HG03442 (cell line): ENCODE results near the gene PIBF1.
"Not testable (repeated sequence)": the region's sequence is repeated elsewhere in the genome, so short reads cannot be mapped to it uniquely, and the experiment has no call there.

Experiments used
- ATAC-seq: cut with Tn5 transposase; IDR thresholded peaks from one replicate; pipeline ENCODE4 v1.9.1; 2021; ENCODE audit warnings: mild to moderate bottlenecking, moderate library complexity; ENCODE audit not compliant: unreplicated experiment

Gene PIBF1

DNA sequence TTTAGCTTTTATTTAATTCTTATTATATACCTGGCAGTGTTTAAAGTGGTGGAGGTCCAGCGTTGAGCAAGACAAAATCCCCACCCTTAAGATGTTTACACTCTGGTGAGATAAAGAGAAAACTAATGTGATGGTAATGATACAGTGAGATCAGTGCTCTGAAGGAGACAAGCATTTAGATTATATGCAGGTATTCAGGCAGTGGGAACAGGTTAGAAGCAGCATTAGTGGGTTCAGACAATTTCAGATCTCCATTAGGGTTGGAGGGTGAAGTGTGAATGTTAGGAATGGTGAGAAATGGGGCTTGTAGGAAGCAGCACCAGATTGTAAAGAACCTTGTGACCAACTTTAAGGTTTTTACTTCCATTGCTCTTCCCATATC, 39.0 kb downstream of the PIBF1 start:
- no peak for ATAC-seq

DNA sequence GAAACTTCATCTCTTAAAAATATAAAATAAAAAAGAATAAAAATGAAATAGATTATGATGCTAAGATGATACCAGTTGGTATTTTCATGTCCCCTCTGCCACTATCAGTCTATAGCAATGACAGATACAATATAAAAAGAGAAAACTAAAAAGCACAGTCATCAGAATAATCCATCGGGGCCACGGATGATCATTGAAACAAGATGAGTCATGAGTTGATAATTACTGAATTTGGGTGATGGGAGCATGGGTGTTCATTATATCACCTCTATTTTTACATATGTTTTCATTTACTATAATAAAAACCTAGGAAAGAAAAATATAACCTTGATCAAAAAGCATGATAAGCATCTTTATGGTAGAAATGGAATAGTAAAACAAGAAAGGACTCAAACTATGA, 41.1 kb downstream of the PIBF1 start:
- ATAC-seq, result no peak

DNA sequence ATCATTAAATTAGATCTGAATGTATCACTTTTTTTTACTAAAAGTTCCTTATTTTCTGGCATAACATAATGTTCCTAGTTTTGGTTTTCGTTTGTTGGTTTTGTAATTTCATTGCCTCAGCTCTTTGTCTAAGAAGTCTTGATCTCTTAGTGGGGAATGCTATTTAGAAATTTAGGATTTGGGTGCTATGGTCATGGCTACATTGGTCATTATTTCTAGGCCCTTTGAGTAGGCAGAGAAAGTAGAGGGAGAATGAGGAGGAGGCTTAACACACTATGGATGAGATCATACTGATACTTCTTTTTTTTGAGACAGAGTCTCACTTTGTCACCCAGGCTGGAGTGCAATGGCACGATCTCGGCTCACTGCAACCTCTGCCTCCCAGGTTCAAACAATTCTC, 41.8 kb downstream of the PIBF1 start:
- ATAC-seq, result no peak

DNA sequence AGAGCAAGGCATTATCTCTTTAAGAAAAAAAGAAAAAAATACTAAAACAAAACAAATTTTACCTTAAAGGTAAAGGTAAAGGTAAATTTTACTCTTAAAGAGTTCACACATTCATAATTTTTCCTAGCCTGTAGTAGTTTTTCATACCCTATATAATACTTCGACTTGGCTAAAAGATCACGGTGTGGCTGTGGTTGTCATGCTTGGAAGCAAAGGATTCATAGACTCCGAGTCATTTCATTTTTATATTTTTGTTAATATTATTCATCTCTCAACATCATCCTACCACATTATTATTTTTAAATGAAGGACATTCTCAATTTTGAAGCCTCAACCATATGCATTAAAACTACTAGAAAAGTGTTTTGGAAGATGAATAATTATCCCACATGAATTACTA, 52.7 kb downstream of the PIBF1 start:
- ATAC-seq, result no peak

DNA sequence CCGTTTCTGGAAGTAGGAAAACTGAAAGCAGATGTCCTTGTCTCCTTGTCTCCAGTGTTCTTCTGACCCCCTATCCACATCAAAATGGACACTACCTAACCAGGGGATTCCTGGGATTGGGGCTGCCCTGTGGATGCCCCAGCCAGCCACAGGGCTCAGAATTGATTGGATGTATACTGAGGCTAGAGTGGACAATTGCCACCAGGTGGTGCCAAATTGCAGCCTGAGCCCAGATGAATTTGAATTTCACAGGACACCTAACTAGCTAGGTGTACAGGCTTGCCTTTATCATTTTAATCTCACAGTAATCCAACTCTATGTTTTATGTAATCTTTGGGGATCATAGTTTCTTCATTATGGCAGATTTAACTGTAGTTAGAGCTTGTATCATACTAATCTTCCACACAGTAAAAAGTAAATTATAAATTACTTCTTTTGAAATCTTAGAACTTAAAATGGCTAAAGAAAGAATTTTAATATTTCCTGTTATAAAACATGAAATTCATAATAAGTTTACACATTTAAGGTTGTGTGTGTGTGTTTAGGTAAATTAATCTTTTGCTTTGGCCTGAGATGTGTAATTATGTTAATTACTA, 58.0 kb downstream of the PIBF1 start:
- peak; percentile 96 for ATAC-seq

DNA sequence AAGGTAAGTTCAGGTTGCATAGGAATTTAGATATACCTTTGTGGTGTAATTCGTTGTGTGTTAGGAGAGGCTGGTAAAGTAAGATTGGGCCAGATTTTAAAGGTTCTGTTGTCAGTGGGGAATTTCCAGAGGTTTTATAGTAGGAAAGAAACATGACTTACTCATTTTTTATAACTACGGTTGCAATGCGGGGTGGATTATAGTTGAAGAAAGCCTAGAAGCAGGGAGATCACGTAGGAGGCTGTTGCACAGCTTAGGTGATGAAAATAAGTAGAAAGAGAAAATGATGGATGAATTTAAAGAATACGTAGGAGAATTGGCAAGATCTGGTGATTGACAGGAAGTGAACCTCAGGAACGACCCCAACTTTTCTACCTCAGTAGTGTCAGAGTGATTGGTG, 61.1 kb downstream of the PIBF1 start:
- ATAC-seq, result no peak

DNA sequence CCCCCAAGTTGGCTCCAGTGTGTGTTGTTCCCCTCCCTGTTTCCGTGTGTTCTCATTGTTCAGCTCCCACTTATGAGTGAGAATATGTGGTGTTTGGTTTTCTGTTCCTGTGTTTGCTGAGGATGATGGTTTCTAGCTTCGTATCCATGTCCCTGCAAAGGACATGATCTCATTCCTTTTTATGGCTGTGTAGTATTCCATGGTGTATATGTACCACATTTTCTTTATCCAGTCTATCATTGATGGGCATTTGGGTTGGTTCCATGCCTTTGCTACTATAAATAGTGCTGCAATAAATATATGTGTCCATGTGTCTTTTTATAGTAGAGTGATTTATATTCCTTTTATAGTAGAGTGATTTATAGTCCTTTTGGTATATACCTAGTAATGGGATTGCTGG, 63.2 kb downstream of the PIBF1 start:
- ATAC-seq, result not testable (repeated sequence)

DNA sequence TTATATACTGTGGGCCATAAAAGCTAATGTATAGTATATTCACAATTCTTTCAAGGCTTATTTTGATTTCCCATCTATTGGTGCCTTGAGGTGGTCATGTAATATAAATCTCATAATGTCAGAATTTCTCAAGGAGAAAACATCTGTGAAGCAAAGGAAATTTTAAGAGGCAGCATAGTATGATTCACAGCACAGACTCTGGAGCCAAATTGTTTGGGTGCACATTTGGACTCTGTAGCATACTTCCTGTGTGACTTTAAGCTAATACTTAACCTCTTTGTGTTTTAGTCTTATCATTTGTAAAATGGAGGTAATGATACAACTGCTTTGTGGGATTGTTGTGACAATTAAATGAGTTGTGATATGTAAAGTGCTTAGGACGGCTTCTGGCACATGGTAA, 67.6 kb downstream of the PIBF1 start:
- no peak for ATAC-seq

DNA sequence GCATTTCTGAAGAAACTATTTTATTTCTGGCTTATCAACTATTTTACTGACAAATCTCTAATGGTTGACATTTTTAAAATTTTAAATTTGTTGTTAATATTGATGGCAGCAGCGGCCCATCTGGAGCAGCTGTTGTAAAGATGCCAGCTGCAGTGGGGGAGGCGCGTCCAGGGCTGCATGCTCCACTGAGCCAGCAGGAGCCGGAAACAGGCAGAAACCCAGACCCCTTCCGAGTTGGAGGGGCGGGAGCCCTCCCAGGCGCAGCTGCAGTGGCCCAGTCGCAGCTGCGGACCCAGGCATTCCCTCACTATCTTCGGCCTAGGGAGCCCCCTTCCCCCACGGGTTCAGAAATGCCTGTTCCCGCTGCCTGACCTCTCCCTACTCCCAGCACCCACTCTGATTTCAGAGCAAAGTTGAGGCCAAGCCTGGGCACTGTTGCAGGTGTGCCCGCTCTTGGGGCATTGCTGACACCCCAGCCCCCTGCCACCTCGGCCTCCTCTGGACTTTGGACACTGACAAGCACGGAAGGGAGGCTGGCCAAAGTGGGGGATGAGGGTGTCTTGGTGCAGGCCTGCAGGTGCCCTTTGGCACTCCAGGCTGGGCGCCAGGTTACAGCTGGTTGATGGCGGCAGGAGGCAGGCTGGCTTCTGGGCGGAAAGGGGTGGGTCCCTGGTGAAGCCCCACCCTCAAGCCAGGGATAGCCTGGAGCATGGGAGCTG, 69.2 kb downstream of the PIBF1 start:
- ATAC-seq, result no peak

DNA sequence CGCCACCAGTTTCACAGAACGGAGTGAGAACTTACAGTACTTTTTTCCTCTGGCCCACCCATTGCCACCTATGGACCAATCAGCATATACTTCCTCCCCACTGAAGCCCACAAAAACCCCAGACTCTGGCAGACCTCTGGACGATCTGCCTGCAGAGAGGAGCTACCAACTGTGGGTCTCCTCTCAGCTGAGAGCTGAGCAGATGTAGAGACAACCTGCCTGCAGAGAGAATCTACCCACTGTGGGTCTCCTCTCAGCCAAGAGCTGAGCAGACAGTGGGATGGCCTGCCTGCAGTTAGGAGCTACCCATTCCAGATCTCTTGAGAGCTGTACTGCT, 69.7 kb downstream of the PIBF1 start:
- no peak for ATAC-seq

DNA sequence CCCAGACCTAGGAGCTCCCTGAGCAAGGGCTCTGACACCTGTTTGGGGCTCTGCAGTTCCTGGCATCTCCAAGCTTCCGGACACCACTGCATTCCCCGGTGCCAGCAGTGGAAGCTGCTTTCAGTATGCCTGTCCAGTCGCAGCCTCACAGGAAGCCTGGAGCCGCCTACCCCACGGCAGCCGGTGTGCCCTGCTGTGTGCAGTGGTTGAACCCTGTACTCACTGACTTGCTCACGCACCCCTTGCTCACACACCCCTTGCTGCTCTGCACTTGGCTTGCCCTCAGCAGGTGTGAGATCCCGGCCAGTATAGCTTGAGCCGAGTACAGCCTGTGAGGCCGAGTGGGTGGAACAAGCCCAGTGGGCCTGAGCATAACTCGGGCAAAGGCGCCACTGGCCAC, 70.3 kb downstream of the PIBF1 start:
- ATAC-seq, result no peak

DNA sequence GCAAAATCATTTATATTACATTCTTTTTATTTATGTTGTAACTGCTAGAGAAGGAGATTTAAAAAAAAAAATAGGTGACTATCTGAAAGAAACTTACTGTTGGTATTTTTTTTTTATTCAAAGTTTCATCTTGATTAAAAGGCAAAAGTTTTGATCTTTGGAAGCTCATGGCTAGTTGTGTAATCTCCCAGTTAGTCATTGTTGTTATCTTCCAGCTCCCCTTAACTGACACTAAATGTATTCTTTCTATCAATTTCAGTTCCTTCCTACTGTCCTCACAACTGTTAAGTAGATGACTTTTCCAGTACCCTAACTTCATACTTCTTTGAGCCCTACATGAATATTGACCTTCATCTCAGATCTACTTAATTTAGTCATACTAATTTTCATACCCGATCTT, 71.1 kb downstream of the PIBF1 start:
- no peak for ATAC-seq

DNA sequence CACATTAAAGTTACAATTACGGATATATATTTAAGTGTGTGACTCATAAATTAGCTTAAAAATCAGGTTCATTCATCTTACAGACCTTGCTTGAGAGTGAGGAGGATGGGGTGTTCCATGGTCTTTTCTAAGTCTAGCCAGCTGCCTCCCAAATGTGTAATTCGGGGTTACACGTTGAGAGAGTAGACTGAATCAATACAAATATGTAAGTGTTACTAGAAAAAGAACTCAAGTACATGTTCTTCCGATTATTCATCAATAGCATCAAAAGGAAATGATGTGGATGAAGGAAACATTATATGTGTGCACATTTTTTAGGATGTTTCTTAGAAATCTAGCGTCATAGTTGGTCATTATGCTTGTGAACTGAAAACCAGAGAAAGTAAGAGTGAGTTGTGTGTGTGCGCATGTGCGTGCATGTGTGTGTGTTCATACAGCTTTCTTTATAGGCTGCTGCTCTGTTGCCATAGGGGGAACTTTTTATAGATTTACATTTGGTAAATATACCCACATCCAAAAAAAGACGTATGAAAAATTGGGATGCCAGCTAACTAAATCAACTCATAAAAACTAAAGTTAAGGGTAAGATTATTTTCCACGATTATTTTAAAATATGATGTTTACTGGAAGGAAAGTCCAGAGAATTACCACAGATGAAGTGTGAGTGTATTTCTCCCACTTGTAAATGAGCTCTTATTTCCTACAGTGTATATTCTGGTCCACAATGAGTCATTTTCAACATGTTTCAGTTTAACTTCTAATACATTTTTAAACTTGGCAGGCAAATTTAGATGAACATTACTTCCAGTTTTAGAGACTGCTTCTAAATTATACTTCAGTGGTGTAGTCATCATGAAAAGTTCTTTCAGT, 82.4 kb downstream of the PIBF1 start:
- ATAC-seq, result peak; percentile 89

DNA sequence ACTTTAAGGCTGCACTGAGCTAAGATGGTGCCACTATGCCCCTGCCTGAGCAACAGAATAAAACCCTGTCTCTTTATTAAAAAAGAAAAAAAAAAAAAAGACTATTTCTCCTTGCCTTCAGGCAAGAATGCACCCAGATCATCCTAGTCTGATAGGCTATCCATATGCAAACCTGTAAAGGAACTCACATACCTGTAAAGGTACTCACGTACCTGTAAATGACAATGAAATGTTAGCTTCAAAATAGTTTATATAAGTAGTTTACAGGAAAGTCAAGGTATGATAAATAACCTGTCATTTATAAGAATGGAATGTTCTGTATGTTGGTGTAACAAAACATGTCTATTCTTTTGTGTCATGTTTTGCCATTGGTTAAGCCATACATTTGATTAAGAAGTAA, 86.3 kb downstream of the PIBF1 start:
- ATAC-seq, result no peak

DNA sequence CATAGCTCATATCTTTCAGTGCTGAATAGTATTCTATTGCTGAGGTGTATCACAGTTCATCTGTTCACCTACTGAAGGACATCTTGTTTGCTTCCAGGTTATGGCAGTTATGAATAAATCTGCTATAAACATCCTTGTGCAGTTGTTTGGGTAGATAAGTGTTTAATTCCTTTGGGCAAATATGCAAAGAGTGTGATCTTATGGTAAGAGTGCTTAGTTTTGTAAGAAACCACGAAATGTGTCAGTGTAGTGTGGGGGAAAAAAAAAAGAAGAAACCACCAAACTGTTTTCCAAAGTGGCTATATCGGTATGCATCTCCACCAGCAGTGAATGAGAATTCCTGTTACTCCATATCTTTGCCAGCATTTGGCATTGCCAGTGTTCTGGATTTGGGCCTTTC, 93.3 kb downstream of the PIBF1 start:
- no peak for ATAC-seq

DNA sequence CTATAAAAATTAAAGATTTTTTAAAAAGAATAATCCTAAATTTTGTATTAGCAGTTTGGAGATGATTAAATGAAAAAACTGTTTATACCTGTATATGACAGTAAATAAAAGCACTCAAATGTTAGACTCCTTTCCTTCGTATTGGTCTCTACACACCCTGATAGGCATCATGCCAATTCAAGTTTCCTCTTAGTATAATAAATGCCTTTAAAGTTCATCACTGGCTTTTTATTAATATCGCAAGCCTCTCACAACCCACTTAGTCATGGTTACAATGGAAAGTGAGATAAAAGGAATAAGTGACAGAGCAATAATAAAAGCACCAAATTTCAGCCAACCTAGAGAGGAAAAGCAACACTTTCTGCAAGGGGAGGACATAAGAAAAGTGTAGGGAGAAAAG, 102.2 kb downstream of the PIBF1 start:
- no peak for ATAC-seq

DNA sequence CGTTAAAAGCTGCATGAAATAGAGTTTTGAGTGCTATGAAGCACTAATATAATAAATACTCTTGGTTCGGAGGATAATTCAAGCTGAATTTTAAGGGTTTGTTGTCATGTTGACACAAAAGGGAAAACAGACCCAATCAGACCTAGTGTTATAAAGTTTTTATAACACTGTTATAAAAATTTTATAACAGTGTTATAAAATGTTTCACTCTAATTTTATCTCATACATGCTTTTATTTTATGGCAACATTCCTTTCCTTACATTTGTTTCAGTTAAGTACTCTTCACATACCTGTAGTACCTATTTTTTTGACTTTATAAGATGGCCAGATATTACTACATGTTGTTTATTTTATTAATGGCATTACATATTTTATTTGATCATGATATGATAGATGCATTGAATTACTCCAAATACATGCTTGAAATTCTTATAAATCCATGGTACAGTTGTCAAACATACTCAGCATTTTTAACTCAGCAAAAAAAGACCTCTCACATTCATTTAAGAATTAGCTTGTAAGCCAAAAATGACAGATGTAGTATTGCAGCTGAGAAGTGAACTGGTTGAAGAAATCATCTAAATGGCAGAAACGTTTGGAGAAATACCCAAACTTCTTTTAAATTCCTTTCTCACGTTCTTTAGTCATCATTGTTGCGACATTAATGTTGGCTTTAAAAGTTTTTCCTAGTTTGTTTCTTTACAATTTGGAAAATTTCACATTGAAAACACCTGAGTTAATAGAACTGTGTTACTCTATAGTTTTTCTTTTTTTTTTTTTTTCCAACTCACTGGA, 104.5 kb downstream of the PIBF1 start:
- ATAC-seq, result no peak

DNA sequence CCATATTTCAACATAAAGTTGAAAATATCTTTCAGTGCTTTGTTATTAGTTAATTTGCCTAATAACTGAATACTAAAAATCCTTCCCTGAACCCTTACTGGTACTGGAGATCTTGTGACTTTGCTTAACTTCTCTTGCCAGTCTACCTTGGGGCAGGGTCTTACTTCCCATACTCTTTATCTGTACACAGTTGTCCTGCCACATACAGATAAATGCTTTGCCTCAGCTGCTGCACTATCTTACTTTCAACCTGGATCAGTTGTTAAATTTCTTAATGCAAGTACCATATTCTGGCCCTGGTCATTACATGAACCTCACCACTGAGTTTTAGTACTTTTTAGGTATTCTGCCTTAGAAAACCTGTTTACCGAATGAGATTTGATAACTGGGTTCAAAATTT, 107.6 kb downstream of the PIBF1 start:
- ATAC-seq, result no peak

DNA sequence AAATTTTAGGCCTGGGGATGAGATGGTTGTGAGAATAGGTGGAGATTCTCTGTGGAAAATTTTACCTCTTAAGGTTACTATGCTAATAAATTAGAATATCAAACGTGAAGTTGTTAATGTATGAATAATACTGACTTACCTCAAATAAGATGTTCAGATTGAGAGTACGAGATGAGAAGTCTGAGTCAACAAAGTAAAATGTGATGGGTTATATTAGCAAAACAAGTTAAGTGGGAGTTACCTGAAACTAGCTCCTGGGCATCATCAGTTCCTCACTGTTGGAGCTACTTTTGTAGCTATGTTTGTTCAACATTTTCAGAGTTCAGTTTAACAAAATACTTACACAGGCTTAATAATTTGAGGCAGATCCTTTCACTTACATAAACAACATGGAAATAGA, 108.6 kb downstream of the PIBF1 start:
- no peak for ATAC-seq

DNA sequence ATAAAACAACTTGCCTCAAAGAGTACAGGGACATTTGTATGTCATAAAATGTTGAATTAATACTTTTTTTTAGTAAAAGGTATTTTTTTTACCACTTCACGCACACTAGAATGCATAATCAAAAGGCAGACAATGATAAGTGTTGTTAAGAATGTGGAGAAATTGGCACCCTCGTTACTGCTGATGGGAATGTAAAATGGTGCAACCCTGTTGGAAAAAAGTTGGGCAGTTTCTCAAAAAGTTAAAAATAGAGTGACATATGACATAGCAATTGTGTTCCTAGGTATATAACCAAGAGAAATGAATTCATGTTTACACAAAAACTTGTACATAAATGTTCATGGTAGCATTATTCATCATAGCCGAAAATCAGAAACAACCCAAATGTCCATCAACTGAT, 109.5 kb downstream of the PIBF1 start:
- no peak for ATAC-seq

DNA sequence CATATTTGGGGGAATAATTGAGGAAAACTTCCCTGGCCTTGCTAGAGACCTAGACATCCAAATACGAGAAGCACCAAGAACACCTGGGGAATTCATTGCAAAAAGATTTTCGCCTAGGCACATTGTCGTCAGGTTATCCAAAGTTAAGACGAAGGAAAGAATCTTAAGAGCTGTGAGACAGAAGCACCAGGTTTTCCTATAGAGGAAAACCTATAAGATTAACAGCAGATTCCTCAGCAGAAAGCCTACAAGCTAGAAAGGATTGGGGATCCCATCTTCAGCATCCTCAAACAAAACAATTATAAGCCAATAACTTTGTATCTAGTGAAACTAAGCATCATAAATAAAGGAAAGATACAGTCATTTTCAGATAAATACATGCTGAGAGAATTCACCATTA, 114.9 kb downstream of the PIBF1 start:
- ATAC-seq, result no peak
